Breast epithelium (tissue), 4 donors: ENCODE data around the gene MRPL52. TPM values are rescaled to one million over a fixed set of nuclear protein-coding genes. Genes with fewer than 3 reads are reported as not detected.
A peak's percentile ranks its signal among the peaks of the same experiment; 100 is the strongest.

Experiments used
- DNase-seq, 2 donors: peaks; one replicate each; pipeline ENCODE4 v3.0.0-alpha.2; 2019; ENCODE audit warnings: low spot score in 2 of 2
- H3K27ac ChIP-seq, 2 donors: fragments of 200-600 bp; sonication (generic) in 1 of 2; one replicate each; pipeline ENCODE4 v1.5.1; 2016 to 2019; ENCODE audit warnings: mild to moderate bottlenecking in 1 of 2
- H3K27me3 ChIP-seq, 2 donors: fragments of 200-600 bp; sonication (generic) in 1 of 2; one replicate each; pipeline versions ENCODE4 v1.5.1 to v1.6.0; 2017 to 2019; ENCODE audit warnings: control low read depth in 1 of 2, mild to moderate bottlenecking in 1 of 2
- H3K36me3 ChIP-seq: fragments of 200-600 bp; one replicate; pipeline ENCODE4 v1.5.1; 2019
- H3K4me1 ChIP-seq, 2 donors: fragments of 200-600 bp; sonication (generic); one replicate each; pipeline ENCODE4 v1.5.1; 2016 to 2019; ENCODE audit warnings: control low read depth in 1 of 2
- H3K4me3 ChIP-seq, 3 donors: fragments of 200-600 bp; sonication (generic); 1 replicate in 2 of 3; 2 replicates in 1 of 3; pipeline ENCODE4 v1.5.1; 2016 to 2019; ENCODE audit warnings: mild to moderate bottlenecking in 3 of 3, moderate library complexity in 2 of 3
- H3K9me3 ChIP-seq, 2 donors: fragments of 200-600 bp; sonication (generic) in 1 of 2; one replicate each; pipeline ENCODE4 v1.5.1; 2016 to 2019; ENCODE audit warnings: control low read depth in 1 of 2
- POLR2A ChIP-seq: fragments of 450-650 bp; IDR thresholded peaks from one replicate; pipeline ENCODE4 v1.6.1; 2016; ENCODE audit warnings: antibody characterized with exemption, mild to moderate bottlenecking, moderate library complexity
- POLR2AphosphoS5 ChIP-seq, 3 donors: sonication (generic); formaldehyde crosslinking; IDR thresholded peaks; one replicate each; pipeline ENCODE4 v1.6.1; 2017; ENCODE audit warnings: antibody characterized with exemption in 3 of 3
- intact Hi-C: fragments of 100-400 bp; cut with DNase I; formaldehyde crosslinking; loops from one replicate; pipeline ENCODE4 v1.15.1; 2023; ENCODE audit warnings: low total_unique reads
- total RNA-seq, 3 donors: library from RNA; depleted of rRNA; stranded (reverse); fragments of >200 nt; gene quantifications; one replicate each; pipeline ENCODE4 v1.1.0, GENCODE V29; 2016
- TF ChIP-seq, protein P1 (sequence below), 3 donors: fragments of 450-650 bp; IDR thresholded peaks; one replicate each; pipeline ENCODE4 v1.5.1; 2016 to 2017; ENCODE audit warnings: antibody characterized with exemption in 3 of 3, mild to moderate bottlenecking in 3 of 3, moderate library complexity in 3 of 3

Gene MRPL52
- total RNA-seq, 3 donors from 2014 or later, result 22.7 to 39.4 (median 34.7) TPM

DNA sequence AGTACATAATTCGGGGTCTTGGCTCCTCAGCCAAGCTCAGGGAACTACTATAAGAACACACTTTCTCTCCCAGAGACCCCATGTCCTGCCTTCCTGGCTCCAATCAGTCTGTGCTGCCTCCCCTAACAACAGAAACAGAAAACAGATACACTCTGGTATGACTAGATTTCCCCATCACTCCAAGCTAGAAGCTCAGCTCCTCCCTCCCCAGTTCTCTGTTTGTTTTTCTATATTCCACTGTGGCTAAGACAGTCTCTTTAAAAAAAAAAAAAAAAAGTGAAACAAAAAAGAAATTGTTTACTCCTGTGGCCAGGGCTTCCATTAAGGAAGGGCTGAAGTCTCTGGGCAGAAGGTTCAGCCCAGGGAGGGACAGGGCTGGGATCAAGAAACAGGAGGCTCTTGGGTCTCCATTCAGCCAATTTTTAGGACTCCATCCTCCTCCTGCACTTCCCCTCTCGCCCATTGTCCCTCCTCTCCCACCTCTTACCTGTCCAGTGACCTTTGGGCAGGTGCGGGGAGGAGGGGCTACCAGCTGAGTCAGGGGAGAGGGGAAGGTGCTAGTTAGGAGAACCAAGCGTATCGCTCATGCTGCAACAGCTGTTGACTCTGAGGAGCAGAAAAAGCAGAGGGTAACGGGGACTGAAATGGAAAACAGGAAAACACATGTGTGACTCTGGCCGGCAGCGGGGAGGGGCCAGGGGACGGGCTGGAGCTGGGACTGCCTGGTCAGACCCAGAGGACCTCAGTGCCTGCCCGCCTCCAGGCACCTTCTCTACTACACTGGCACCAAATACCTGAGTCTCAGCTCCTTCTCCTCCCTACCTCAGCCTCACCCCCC lies 10.3 kb upstream of the MRPL52 start:
- Histone ChIP-seq H3K36me3 (no peaks in the 10 kb centered on the region), H3K4me1 (peaks cover 0 to 5% of the 10 kb centered on the region in 2 donors), H3K27me3 (no peaks in the 10 kb centered on the region), H3K4me3 (peak overlapping the region; percentile 33 to 54 (median 34)), H3K9me3 (no peaks in the 10 kb centered on the region), H3K27ac (peak overlapping the region; percentile 58 to 87)
- DNase-seq, result no peak
- TF ChIP-seq, protein P1, sequence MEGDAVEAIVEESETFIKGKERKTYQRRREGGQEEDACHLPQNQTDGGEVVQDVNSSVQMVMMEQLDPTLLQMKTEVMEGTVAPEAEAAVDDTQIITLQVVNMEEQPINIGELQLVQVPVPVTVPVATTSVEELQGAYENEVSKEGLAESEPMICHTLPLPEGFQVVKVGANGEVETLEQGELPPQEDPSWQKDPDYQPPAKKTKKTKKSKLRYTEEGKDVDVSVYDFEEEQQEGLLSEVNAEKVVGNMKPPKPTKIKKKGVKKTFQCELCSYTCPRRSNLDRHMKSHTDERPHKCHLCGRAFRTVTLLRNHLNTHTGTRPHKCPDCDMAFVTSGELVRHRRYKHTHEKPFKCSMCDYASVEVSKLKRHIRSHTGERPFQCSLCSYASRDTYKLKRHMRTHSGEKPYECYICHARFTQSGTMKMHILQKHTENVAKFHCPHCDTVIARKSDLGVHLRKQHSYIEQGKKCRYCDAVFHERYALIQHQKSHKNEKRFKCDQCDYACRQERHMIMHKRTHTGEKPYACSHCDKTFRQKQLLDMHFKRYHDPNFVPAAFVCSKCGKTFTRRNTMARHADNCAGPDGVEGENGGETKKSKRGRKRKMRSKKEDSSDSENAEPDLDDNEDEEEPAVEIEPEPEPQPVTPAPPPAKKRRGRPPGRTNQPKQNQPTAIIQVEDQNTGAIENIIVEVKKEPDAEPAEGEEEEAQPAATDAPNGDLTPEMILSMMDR (IDR thresholded peaks at IDR 0.05), result no peak
- intact Hi-C loops, result no loop called here

DNA sequence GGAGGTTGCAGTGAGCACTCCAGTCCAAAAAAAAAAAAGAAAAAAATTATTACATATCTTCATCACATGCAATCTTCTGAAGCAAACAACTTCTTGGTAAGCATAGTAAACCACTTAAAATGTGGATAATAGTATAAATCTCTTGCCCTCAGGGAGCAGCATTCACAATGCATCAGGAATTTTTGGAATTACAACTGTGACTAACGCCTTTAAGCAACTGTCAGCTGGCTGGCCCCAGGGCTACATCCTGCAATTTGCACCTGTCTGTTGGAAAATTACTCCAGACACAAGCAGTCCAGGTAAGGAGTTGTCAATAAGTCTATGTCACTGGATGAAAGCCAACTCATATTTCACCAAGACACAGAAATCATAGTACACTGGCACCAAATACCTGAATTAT lies 9.0 kb upstream of the MRPL52 start:
- Histone ChIP-seq H3K4me1 (peaks cover 0 to 5% of the 10 kb centered on the region in 2 donors), H3K4me3 (no peak overlapping the region), H3K9me3 (no peaks in the 10 kb centered on the region), H3K36me3 (no peaks in the 10 kb centered on the region), H3K27ac (peak overlapping the region in 1 of 2 donors; percentile 39), H3K27me3 (no peaks in the 10 kb centered on the region)
- no peak for TF ChIP-seq POLR2A
- TF ChIP-seq, protein P1 (IDR thresholded peaks at IDR 0.05), result no peak
- TF ChIP-seq POLR2AphosphoS5 (IDR thresholded peaks at IDR 0.05), result no peak
- intact Hi-C loops, result no loop called here
- DNase-seq, result no peak

GRCh38 chr14:22821193-22822015 lies 8.3 kb upstream of the MRPL52 start:
- no peaks in the 10 kb centered on the region for H3K27me3 ChIP-seq
- no peaks in the 10 kb centered on the region for H3K9me3 ChIP-seq
- no peak for TF ChIP-seq POLR2AphosphoS5 (IDR thresholded peaks at IDR 0.05)
- TF ChIP-seq, protein P1 (IDR thresholded peaks at IDR 0.05), result no peak
- no peak for TF ChIP-seq POLR2A
- intact Hi-C loops, result no loop called here
- H3K27ac ChIP-seq, result peak overlapping the region; percentile 70 to 90
- H3K36me3 ChIP-seq, result no peaks in the 10 kb centered on the region
- H3K4me1 ChIP-seq, result peaks cover 0 to 5% of the 10 kb centered on the region in 2 donors
- no peak overlapping the region for H3K4me3 ChIP-seq
- DNase-seq, result no peak

GRCh38 chr14:22822016-22822570 lies 7.6 kb upstream of the MRPL52 start:
- intact Hi-C loops, result no loop called here
- peak overlapping the region; percentile 43 to 68 (median 51) for H3K4me3 ChIP-seq

More at GRCh38 chr14:22822016-22822570, 7.6 kb upstream of the MRPL52 start:
- Histone ChIP-seq H3K27me3 (no peaks in the 10 kb centered on the region), H3K9me3 (no peaks in the 10 kb centered on the region), H3K27ac (peak overlapping the region; percentile 70 to 90), H3K4me1 (peaks cover 0 to 5% of the 10 kb centered on the region in 2 donors), H3K36me3 (no peaks in the 10 kb centered on the region)
- TF ChIP-seq POLR2AphosphoS5 (IDR thresholded peaks at IDR 0.05), result no peak
- TF ChIP-seq, protein P1 (IDR thresholded peaks at IDR 0.05), result no peak
- no peak for DNase-seq
